EH (cell line): ENCODE data around the gene WLS.

Experiments used
- DNase-seq: peaks from one replicate; pipeline ENCODE4 v3.0.0-alpha.2; 2015; ENCODE audit warnings: low read depth

Gene WLS

GRCh38 chr1:68227598-68227997 is 4.7 kb downstream of the WLS start:
- no peak for DNase-seq

- peak; percentile 37 for DNase-seq
Measured at GRCh38 chr1:68225781-68226180, 6.5 kb downstream of the WLS start.

- no peak for DNase-seq
Measured at GRCh38 chr1:68223687-68224086, 8.6 kb downstream of the WLS start.

DNA sequence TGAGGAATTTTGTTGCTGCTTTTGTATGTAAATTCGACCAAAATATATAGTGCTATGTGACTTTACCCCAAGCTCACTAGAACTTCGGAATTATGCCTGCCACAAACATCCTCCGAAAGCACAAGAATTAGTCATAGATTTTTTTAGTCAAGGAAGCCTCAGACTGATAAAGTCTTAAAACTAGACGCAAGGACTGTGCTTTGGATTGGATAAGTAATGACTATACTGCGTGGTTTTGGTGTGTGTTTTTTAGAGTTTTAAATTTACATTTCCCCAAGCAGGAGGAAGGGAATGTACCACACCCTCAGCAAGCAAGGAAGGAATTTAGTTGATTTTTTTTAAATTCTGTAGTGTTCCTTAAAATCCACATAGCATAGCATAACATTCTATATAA is 10.3 kb downstream of the WLS start:
- peak; percentile 75 for DNase-seq

- DNase-seq = no peak
Measured at GRCh38 chr1:68221001-68221979, 11.0 kb downstream of the WLS start.

- no peak for DNase-seq
Measured at GRCh38 chr1:68220420-68220819, 11.9 kb downstream of the WLS start.

DNA sequence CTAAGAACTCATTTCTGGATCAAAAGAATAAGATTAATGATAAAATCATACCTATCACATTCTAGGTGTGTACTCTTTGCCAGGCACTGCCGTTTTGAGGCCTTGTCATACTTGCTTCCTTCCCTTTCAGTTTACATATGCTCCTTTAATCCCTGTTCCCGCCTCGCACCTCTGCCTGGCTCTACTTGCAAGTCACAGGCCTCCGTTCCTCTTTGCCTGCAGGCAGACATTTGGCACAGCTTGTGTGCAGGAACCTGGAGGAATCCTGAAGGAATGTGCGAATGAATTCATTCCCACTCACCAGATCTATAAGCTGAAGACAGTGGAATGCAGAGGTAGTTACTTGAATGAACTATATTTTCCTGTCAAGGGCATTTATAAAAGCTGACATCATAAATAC is 13.8 kb downstream of the WLS start:
- DNase-seq = no peak

DNA sequence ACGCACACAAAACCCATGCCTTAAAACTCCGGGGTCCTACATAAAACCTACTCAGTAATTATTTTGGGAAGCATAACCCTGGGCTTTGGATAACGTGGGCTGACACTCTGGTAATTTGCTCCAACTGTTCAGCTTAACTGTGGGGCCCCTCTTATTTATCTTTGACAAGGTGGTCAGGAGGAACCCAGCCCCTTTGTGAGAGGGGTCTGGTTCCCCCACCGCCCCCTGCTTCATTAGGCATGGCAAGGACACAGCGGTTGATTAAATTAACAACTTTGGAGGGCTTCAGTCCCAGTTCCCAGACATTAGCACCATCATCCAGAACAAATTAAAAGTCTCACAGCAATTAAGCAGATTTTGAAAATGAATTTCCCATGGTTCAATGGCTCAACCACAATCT is 14.7 kb downstream of the WLS start:
- DNase-seq = no peak

- DNase-seq = no peak
Measured at GRCh38 chr1:68217060-68217554, 15.2 kb downstream of the WLS start.

DNA sequence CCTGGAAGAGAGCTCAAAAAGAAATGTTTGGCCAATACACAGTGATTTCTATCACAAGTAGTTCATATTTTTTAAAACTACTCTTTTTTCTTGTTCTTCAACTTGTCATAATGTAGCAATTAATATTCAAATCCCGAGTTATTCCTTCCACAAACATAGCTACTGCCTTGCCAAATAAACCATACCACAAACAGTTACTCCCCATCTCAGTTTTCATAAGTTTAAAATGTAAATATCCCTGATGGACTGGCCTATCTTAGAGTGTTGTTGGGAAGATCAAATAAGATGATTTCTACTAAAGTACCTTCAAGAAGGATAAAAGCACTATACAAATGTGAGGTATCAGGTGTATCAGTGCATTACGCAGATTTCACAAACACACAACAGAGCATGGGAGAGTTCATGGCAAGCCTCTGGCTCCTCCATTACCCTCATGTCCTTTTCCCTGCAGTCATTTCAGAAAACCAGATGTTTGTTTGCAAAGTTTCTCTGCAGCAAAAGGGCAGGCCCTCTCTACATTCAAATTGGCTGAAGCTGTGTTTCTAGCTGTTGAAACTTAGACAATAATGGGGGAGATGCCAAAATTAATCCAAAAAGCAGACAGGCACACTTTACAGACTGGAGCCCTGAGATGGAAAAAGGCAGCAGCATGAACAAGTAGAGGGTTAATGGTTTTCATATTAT is 16.1 kb downstream of the WLS start:
- DNase-seq = no peak

DNA sequence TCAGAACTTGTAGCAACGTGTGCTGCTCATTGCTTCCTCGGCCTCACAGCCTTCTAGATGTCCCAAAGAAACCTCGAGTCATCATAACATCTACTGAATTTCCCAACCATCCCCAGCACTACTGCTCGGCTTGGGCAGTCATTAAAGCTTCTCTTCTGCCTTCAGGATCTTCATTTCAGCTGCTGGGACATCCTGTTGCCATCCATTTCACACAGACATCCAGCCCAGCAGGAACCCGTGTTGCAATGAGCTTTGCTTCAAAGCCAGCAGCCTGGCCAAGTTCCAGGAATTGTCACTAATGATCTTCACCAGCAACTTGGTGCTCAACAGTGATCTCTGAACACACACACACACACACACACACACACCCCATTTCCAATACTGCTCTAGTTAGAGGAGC is 18.5 kb downstream of the WLS start:
- peak; percentile 78 for DNase-seq

- DNase-seq = no peak
Measured at GRCh38 chr1:68211761-68212380, 20.5 kb downstream of the WLS start.

DNA sequence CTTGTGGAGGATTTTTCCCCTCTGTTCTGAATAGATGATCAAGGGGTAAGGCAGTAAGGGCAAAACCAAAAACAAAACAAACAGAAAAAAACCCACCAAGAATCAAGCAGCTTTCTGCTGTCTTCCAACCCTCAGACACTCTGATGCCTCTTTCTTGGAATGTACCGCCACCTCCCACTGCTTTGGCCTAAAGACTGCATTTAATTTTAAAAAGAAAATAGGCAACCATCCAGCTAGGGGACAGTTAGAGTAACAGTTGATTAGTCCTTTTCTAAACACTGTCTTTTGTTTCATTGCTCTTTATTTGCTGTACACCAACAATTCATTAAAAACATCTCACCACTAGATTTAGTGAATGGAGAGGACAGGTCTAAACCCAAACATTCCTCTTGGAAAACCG is 21.5 kb downstream of the WLS start:
- no peak for DNase-seq

DNA sequence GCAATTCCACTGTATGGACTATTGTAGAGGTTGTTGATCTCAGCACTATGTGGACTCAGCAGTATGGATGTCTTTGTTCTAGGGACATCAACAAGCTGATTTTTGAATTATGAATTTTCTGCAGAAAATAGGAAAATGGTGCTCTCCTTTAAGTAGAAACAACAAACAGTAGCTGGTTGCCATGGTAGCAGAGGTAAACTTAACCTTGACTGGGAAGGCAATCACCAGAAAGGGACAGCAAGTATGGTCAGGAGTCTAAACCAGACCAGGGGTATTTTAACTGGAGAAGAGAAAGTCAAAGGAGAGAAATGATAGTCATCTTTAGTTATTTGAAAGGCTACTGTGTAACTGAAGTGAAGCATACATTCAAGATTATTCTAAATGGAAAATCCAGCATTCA is 22.3 kb downstream of the WLS start:
- no peak for DNase-seq

GRCh38 chr1:68206848-68207689 is 25.3 kb downstream of the WLS start:
- DNase-seq = peak; percentile 67

GRCh38 chr1:68205794-68206358 is 26.4 kb downstream of the WLS start:
- no peak for DNase-seq

DNA sequence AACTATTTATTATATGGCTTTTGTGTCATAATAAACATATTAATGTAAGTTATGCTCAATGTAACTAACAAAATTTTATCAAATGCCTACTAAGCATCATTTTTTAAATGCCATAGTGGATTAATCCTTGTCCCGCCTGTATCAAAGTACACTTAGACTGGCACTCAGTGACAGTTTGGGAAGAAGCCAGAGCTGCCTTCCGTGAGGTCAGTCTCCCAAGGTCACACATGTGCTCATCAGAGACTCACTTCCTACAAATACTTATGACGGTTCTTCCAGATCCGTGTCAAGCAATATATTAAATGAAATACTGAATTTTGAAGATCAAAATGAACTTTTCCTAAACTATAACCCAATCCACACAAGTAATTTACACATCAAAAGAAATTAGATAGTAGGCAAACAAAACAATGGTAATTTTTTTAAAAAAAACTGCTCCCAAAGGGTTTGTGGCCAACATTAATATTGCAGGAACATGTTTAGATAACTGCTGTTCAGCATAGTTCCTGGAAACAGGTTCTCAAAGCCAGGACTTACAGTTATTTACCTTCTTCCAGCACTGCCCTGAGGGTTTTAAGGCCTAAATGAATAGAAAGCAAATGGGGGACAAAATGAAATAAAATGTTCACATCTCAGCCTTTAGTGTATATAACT is 27.2 kb downstream of the WLS start:
- DNase-seq = no peak

DNA sequence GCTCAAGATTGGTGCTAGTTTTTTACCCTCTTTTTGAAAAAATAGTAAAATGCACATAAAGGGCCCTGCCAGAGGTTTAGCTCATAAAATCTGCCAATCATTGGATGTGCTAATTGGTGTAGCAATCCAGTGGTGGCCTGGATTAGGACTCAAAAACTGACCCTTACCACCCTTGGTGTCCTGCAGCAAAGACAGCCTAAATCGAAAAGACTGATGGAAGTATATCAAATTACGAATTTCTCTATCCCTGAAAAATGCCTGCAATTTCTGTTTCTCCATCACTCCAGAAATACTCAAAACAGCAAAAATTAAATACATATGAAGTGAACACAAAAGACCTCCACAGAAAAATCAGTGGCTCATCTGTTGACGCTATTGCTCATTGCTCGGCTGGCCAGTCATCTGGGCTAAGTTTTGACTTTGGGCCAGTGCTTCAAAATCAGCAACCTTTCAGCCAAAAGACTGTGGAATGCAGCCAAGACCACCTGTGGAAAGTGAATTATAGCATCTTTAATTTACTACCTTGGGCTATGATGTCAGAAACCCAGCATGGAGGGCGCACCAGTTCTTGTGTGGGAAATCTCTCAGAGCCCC is 30.0 kb downstream of the WLS start:
- DNase-seq = peak; percentile 31

DNA sequence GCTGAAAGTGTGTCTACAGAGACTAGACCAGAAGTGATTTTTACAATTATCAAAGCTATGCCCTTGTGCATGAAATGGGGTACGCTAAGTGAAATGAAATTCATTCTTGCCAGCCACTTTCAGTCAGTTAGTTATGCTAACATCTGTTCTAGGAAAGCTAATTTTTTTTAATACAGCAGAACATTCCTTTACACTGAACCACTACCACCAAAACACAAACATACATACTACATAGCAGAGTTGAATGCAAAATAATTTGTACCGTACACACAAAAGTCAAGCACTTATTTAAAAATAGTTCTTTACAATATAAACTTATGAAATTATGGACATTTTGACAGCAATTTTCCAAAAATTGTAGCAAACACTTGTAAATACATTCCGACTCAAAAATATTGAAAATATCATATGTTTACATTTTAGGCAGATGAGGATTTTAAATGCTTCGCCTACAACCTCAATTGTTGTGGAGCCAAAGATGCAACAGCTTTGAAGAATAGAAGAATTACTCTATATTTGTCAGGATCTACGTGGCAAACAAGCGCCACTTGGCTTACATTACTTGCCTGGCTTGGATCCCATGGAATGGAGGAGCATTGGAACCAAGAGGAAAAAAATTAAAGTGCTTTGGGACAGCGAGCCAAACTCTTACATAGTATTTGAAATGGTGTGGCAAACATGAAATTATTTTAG is 30.6 kb downstream of the WLS start:
- DNase-seq = peak; percentile 27

DNA sequence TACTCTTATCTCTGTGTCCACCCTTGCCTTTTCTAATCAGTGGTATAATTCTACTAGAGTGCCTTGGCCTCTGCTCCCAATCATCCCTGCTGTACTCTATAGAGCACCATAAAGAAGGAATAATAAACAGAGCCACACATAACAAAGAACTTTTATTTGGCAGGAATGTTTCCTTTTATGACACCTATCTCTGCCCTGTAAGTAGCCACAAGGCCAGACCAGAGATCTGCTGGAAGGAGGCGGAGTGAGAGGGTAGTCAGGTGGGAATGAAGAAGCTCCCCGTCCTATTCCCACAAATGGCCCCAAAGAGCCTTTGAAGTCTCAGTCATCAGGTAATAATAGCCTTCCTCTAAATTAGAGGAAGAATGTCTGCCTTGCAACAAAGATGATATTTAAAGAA is 32.7 kb downstream of the WLS start:
- no peak for DNase-seq
